Measurements from ENCODE around the gene FRMD3.
"Not testable (repeated sequence)": the region's sequence is repeated elsewhere in the genome, so short reads cannot be mapped to it uniquely, and the experiment has no call there.

Gene FRMD3

GRCh38 chr9:83388346-83388745 lies 149.9 kb downstream of the FRMD3 start:
- DNase-seq (ENCODE audit: low read depth in 3 of 3): no peak

GRCh38 chr9:83387401-83388185 lies 150.6 kb downstream of the FRMD3 start:
- DNase-seq (ENCODE audit: low read depth in 3 of 3): no peak

GRCh38 chr9:83385317-83385716 lies 152.9 kb downstream of the FRMD3 start:
- DNase-seq (ENCODE audit: low read depth in 3 of 3): no peak

GRCh38 chr9:83384214-83384613 lies 154.0 kb downstream of the FRMD3 start:
- no peak for DNase-seq (ENCODE audit: low read depth in 3 of 3)

- no peak for DNase-seq (ENCODE audit: low read depth in 3 of 3)
Measured at GRCh38 chr9:83383034-83383433, 155.2 kb downstream of the FRMD3 start.

- DNase-seq (ENCODE audit: low read depth in 3 of 3): no peak
Measured at GRCh38 chr9:83382421-83382820, 155.8 kb downstream of the FRMD3 start.

GRCh38 chr9:83379045-83379444 lies 159.2 kb downstream of the FRMD3 start:
- DNase-seq (ENCODE audit: low read depth in 3 of 3): no peak

- no peak for DNase-seq (ENCODE audit: low read depth in 3 of 3)
Measured at GRCh38 chr9:83372957-83373356, 165.2 kb downstream of the FRMD3 start.

GRCh38 chr9:83367326-83367725 lies 170.9 kb downstream of the FRMD3 start:
- DNase-seq (ENCODE audit: low read depth in 3 of 3): no peak

- no peak for DNase-seq (ENCODE audit: low read depth in 3 of 3)
Measured at GRCh38 chr9:83362341-83362995, 175.7 kb downstream of the FRMD3 start.

GRCh38 chr9:83359039-83359438 lies 179.2 kb downstream of the FRMD3 start:
- no peak for DNase-seq (ENCODE audit: low read depth in 3 of 3)

- not testable (repeated sequence) for DNase-seq (ENCODE audit: low read depth in 3 of 3)
Measured at GRCh38 chr9:83358493-83358892, 179.7 kb downstream of the FRMD3 start.

- DNase-seq (ENCODE audit: low read depth in 3 of 3): no peak
Measured at GRCh38 chr9:83355729-83356151, 182.5 kb downstream of the FRMD3 start.

- no peak for DNase-seq (ENCODE audit: low read depth in 3 of 3)
Measured at GRCh38 chr9:83355024-83355444, 183.2 kb downstream of the FRMD3 start.

GRCh38 chr9:83349031-83349430 lies 189.2 kb downstream of the FRMD3 start:
- DNase-seq (ENCODE audit: low read depth in 3 of 3): no peak

GRCh38 chr9:83346655-83347420 lies 191.4 kb downstream of the FRMD3 start:
- DNase-seq (ENCODE audit: low read depth in 3 of 3): no peak

GRCh38 chr9:83343366-83343999 lies 194.7 kb downstream of the FRMD3 start:
- DNase-seq (ENCODE audit: low read depth in 3 of 3): no peak

- no peak for DNase-seq (ENCODE audit: low read depth in 3 of 3)
Measured at GRCh38 chr9:83342731-83343130, 195.5 kb downstream of the FRMD3 start.

GRCh38 chr9:83342006-83342405 lies 196.2 kb downstream of the FRMD3 start:
- no peak for DNase-seq (ENCODE audit: low read depth in 3 of 3)

- DNase-seq (ENCODE audit: low read depth in 3 of 3): no peak
Measured at GRCh38 chr9:83340451-83340850, 197.8 kb downstream of the FRMD3 start.

- DNase-seq (ENCODE audit: low read depth in 3 of 3): no peak
Measured at GRCh38 chr9:83339435-83339834, 198.8 kb downstream of the FRMD3 start.

GRCh38 chr9:83336706-83337105 lies 201.5 kb downstream of the FRMD3 start:
- DNase-seq (ENCODE audit: low read depth in 3 of 3): no peak
